Karpas-422 (cell line): ENCODE measurements around the gene DDHD1. TPM values are rescaled to one million over a fixed set of nuclear protein-coding genes. Genes with fewer than 3 reads are reported as not detected.
"Not testable (repeated sequence)": the region's sequence is repeated elsewhere in the genome, so short reads cannot be mapped to it uniquely, and the experiment has no call there.

Experiments
- DNase-seq: peaks from one replicate; pipeline ENCODE4 v3.0.0-alpha.2; 2015
- H2AFZ ChIP-seq: fragments of 200-600 bp; sonication (generic); 2 replicates; pipeline ENCODE4 v1.6.1; 2014; ENCODE audit warnings: antibody characterized with exemption, low read length, mixed read lengths
- H3K27ac ChIP-seq: fragments of 200-600 bp; sonication (generic); 2 replicates; pipeline ENCODE4 v1.5.1; 2014; ENCODE audit warnings: mild to moderate bottlenecking, low read length, moderate library complexity
- H3K27me3 ChIP-seq: fragments of 200-600 bp; sonication (generic); 2 replicates; pipeline ENCODE4 v1.6.1; 2014; ENCODE audit warnings: low read length, mixed read lengths
- H3K36me3 ChIP-seq: fragments of 200-600 bp; sonication (generic); 2 replicates; pipeline ENCODE4 v1.6.1; 2014; ENCODE audit warnings: low read length, mixed read lengths; ENCODE audit not compliant: insufficient read depth
- H3K4me1 ChIP-seq: fragments of 200-600 bp; sonication (generic); 2 replicates; pipeline ENCODE4 v1.6.1; 2014; ENCODE audit warnings: mild to moderate bottlenecking, low read length, mixed read lengths
- H3K4me2 ChIP-seq: fragments of 200-600 bp; sonication (generic); 2 replicates; pipeline ENCODE4 v1.6.1; 2014; ENCODE audit warnings: low read length, low read depth, mild to moderate bottlenecking; ENCODE audit not compliant: poor library complexity, severe bottlenecking
- H3K4me3 ChIP-seq: fragments of 200-600 bp; sonication (generic); 2 replicates; pipeline ENCODE4 v1.5.1; 2014; ENCODE audit warnings: mild to moderate bottlenecking, antibody characterized with exemption, low read length, mixed read lengths
- H3K79me2 ChIP-seq: fragments of 200-600 bp; sonication (generic); 2 replicates; pipeline ENCODE4 v1.6.1; 2014; ENCODE audit warnings: mild to moderate bottlenecking, low read length, mixed read lengths
- H3K9ac ChIP-seq: fragments of 200-600 bp; sonication (generic); 2 replicates; pipeline ENCODE4 v1.6.0; 2014; ENCODE audit warnings: low read length
- H3K9me2 ChIP-seq: fragments of 200-600 bp; sonication (generic), shearing (Covaris generic); replicated peaks from 2 replicates; pipeline ENCODE4 v1.6.0; 2014; ENCODE audit warnings: mild to moderate bottlenecking, low read length, moderate library complexity; ENCODE audit not compliant: insufficient read depth
- H3K9me3 ChIP-seq: fragments of 300-700, 200-600 bp; sonication (generic); 2 replicates; pipeline ENCODE4 v1.6.1; 2014; ENCODE audit warnings: low read length, mixed read lengths
- H4K20me1 ChIP-seq: fragments of 200-600 bp; sonication (generic); 2 replicates; pipeline ENCODE4 v1.6.1; 2014; ENCODE audit warnings: mild to moderate bottlenecking, antibody characterized with exemption, low read length, low read depth; ENCODE audit not compliant: insufficient read depth
- total RNA-seq: library from RNA; depleted of rRNA; stranded (reverse); fragments of >200 nt; shearing (Covaris generic); gene quantifications from 2 replicates; pipeline ENCODE4 v1.2.3, GENCODE V29; 2014; ENCODE audit warnings: low replicate concordance

The DDHD1 gene
- total RNA-seq, 1 experiment from 2014 or later: 127 TPM

GRCh38 chr14:53147893-53148292 lies 5.2 kb downstream of the DDHD1 start:
- no peak overlapping the region for H3K9ac ChIP-seq
- no peak overlapping the region for H2AFZ ChIP-seq
- H3K4me3 ChIP-seq: no peak overlapping the region
- no peak for DNase-seq
- peaks cover 100% of the 10 kb centered on the region for H3K79me2 ChIP-seq
- peaks cover 19% of the 10 kb centered on the region for H3K9me3 ChIP-seq
- no peak overlapping the region for H3K27ac ChIP-seq
- H3K27me3 ChIP-seq: no peaks in the 10 kb centered on the region
- H3K36me3 ChIP-seq: peaks cover 66% of the 10 kb centered on the region
- H4K20me1 ChIP-seq: peaks cover 31% of the 10 kb centered on the region
- peaks cover 37% of the 10 kb centered on the region for H3K4me1 ChIP-seq
- no peaks in the 10 kb centered on the region for H3K9me2 ChIP-seq
- peak overlapping the region; percentile 9 for H3K4me2 ChIP-seq

GRCh38 chr14:53147208-53147607 lies 5.9 kb downstream of the DDHD1 start:
- Histone ChIP-seq H3K27me3 (no peaks in the 10 kb centered on the region), H3K36me3 (peaks cover 73% of the 10 kb centered on the region), H4K20me1 (peaks cover 30% of the 10 kb centered on the region), H3K9me3 (peaks cover 23% of the 10 kb centered on the region), H3K9ac (no peak overlapping the region), H3K79me2 (peaks cover 100% of the 10 kb centered on the region), H3K4me3 (no peak overlapping the region), H3K27ac (no peak overlapping the region), H3K4me1 (peaks cover 37% of the 10 kb centered on the region), H2AFZ (no peak overlapping the region), H3K9me2 (no peaks in the 10 kb centered on the region), H3K4me2 (no peak overlapping the region)
- no peak for DNase-seq

- Histone ChIP-seq H3K79me2 (peaks cover 100% of the 10 kb centered on the region), H3K27me3 (no peaks in the 10 kb centered on the region), H2AFZ (no peak overlapping the region), H3K9me2 (no peaks in the 10 kb centered on the region), H3K9me3 (peaks cover 28% of the 10 kb centered on the region), H3K9ac (no peak overlapping the region), H3K36me3 (peaks cover 78% of the 10 kb centered on the region), H4K20me1 (peaks cover 26% of the 10 kb centered on the region), H3K4me2 (no peak overlapping the region), H3K4me3 (no peak overlapping the region), H3K27ac (no peak overlapping the region), H3K4me1 (peaks cover 37% of the 10 kb centered on the region)
- DNase-seq: no peak
Measured at GRCh38 chr14:53146739-53147138, 6.4 kb downstream of the DDHD1 start.

GRCh38 chr14:53144244-53144643 lies 8.9 kb downstream of the DDHD1 start:
- H3K4me3 ChIP-seq: no peak overlapping the region
- H2AFZ ChIP-seq: no peak overlapping the region
- peaks cover 21% of the 10 kb centered on the region for H3K4me1 ChIP-seq
- no peak overlapping the region for H3K4me2 ChIP-seq
- no peaks in the 10 kb centered on the region for H3K27me3 ChIP-seq
- H3K9me2 ChIP-seq: no peaks in the 10 kb centered on the region
- no peak overlapping the region for H3K27ac ChIP-seq
- H3K9ac ChIP-seq: no peak overlapping the region
- no peak for DNase-seq
- peaks cover 92% of the 10 kb centered on the region for H3K36me3 ChIP-seq
- peaks cover 44% of the 10 kb centered on the region for H3K9me3 ChIP-seq
- peaks cover 100% of the 10 kb centered on the region for H3K79me2 ChIP-seq
- H4K20me1 ChIP-seq: peaks cover 2% of the 10 kb centered on the region; the same call in 1 of the 2 replicates

GRCh38 chr14:53140585-53140984 lies 12.5 kb downstream of the DDHD1 start:
- Histone ChIP-seq H3K79me2 (peaks cover 99% of the 10 kb centered on the region), H3K4me1 (no peaks in the 10 kb centered on the region), H3K9me3 (peaks cover 49% of the 10 kb centered on the region), H3K4me3 (no peak overlapping the region), H3K9me2 (no peaks in the 10 kb centered on the region), H3K27me3 (no peaks in the 10 kb centered on the region), H2AFZ (no peak overlapping the region), H3K4me2 (no peak overlapping the region), H4K20me1 (no peaks in the 10 kb centered on the region), H3K36me3 (peaks cover 82% of the 10 kb centered on the region), H3K27ac (no peak overlapping the region), H3K9ac (no peak overlapping the region)
- no peak for DNase-seq

GRCh38 chr14:53137568-53138203 lies 15.4 kb downstream of the DDHD1 start:
- Histone ChIP-seq H3K9me3 (peaks cover 32% of the 10 kb centered on the region), H3K4me2 (no peak overlapping the region)

GRCh38 chr14:53130491-53130890 lies 22.6 kb downstream of the DDHD1 start:
- H3K36me3 ChIP-seq, H3K27ac ChIP-seq, DNase-seq, H3K27me3 ChIP-seq, H3K9me3 ChIP-seq, H3K4me3 ChIP-seq, H3K9me2 ChIP-seq, H3K9ac ChIP-seq, H3K4me2 ChIP-seq, H2AFZ ChIP-seq, H4K20me1 ChIP-seq: not testable (repeated sequence)
- H3K79me2 ChIP-seq: peaks cover 100% of the 10 kb centered on the region
- peaks cover 37% of the 10 kb centered on the region for H3K4me1 ChIP-seq

More at GRCh38 chr14:53137568-53138203, 15.4 kb downstream of the DDHD1 start:
- DNase-seq: no peak
- H3K27ac ChIP-seq: no peak overlapping the region
- H3K4me1 ChIP-seq: no peaks in the 10 kb centered on the region
- H3K9me2 ChIP-seq: no peaks in the 10 kb centered on the region
- H2AFZ ChIP-seq: no peak overlapping the region
- H3K4me3 ChIP-seq: no peak overlapping the region; the same call in 1 of the 2 replicates
- no peaks in the 10 kb centered on the region for H3K27me3 ChIP-seq
- no peaks in the 10 kb centered on the region for H4K20me1 ChIP-seq
- H3K36me3 ChIP-seq: peaks cover 53% of the 10 kb centered on the region
- no peak overlapping the region for H3K9ac ChIP-seq
- H3K79me2 ChIP-seq: peaks cover 99% of the 10 kb centered on the region

- peak overlapping the region; percentile 82; the same call in 1 of the 2 replicates for H3K27ac ChIP-seq
- H3K4me1 ChIP-seq: peaks cover 37% of the 10 kb centered on the region
- H3K36me3 ChIP-seq: peaks cover under 1% of the 10 kb centered on the region; the same call in 1 of the 2 replicates
- no peaks in the 10 kb centered on the region; the same call in 1 of the 2 replicates for H4K20me1 ChIP-seq
- peak overlapping the region; percentile 69 for H3K4me2 ChIP-seq
- H3K27me3 ChIP-seq: no peaks in the 10 kb centered on the region
- peak; percentile 67 for DNase-seq
- H3K9me3 ChIP-seq: no peaks in the 10 kb centered on the region
- no peak overlapping the region for H3K4me3 ChIP-seq
- no peaks in the 10 kb centered on the region for H3K9me2 ChIP-seq
- no peak overlapping the region for H2AFZ ChIP-seq
- H3K9ac ChIP-seq: no peak overlapping the region
- peaks cover 99% of the 10 kb centered on the region for H3K79me2 ChIP-seq
Measured at GRCh38 chr14:53128303-53129028, 24.7 kb downstream of the DDHD1 start.
